ACHN (cell line): ENCODE measurements around the gene FAM76A.
"Not testable (repeated sequence)": the region's sequence is repeated elsewhere in the genome, so short reads cannot be mapped to it uniquely, and the experiment has no call there.

Experiments
- DNase-seq: peaks from one replicate; pipeline ENCODE4 v3.0.0-alpha.2; 2015
- in situ Hi-C: cut with HindIII; loops from 2 replicates; pipeline ENCODE4 v1.10.0; 2017; ENCODE audit warnings: low sequenced_read_pairs, low pct_ligation_motif_present, low pct_unique_long_range_greater_than_20kb

Gene FAM76A

GRCh38 chr1:27772932-27773825 lies 47.4 kb downstream of the FAM76A start, which contains the start of gene STX12:
Gene STX12 (plus strand): TSS chr1:27773219. CDS start chr1:27773308, 89 bp downstream.
- in situ Hi-C loops: no loop called here

GRCh38 chr1:27773826-27774445 lies 48.2 kb downstream of the FAM76A start:
- in situ Hi-C loops: no loop called here
- peak; percentile 12 for DNase-seq

More at GRCh38 chr1:27772932-27773825, 47.4 kb downstream of the FAM76A start, which contains the start of gene STX12:
- DNase-seq: peak; percentile 97

- in situ Hi-C loops: no loop called here
- DNase-seq: no peak
Measured at GRCh38 chr1:27774654-27775053, 48.9 kb downstream of the FAM76A start.

- DNase-seq, in situ Hi-C loops: not testable (repeated sequence)
Measured at GRCh38 chr1:27775336-27775735, 49.6 kb downstream of the FAM76A start.

GRCh38 chr1:27776276-27776675 lies 50.5 kb downstream of the FAM76A start:
- DNase-seq, in situ Hi-C loops: not testable (repeated sequence)

- no peak for DNase-seq
- in situ Hi-C loops: no loop called here
Measured at GRCh38 chr1:27778056-27778455, 52.3 kb downstream of the FAM76A start.

- in situ Hi-C loops: no loop called here
- no peak for DNase-seq
Measured at GRCh38 chr1:27779122-27779521, 53.4 kb downstream of the FAM76A start.

GRCh38 chr1:27782950-27783349 lies 57.2 kb downstream of the FAM76A start:
- in situ Hi-C loops: no loop called here
- no peak for DNase-seq

GRCh38 chr1:27784700-27785099 lies 58.9 kb downstream of the FAM76A start:
- no peak for DNase-seq
- in situ Hi-C loops: no loop called here

- no peak for DNase-seq
- in situ Hi-C loops: no loop called here
Measured at GRCh38 chr1:27785781-27786455, 60.2 kb downstream of the FAM76A start.

GRCh38 chr1:27787895-27788294 lies 62.1 kb downstream of the FAM76A start:
- no peak for DNase-seq
- in situ Hi-C loops: no loop called here

GRCh38 chr1:27789540-27790041 lies 63.8 kb downstream of the FAM76A start:
- no peak for DNase-seq
- in situ Hi-C loops: no loop called here

- DNase-seq, in situ Hi-C loops: not testable (repeated sequence)
Measured at GRCh38 chr1:27790270-27790669, 64.5 kb downstream of the FAM76A start.

- DNase-seq: no peak
- in situ Hi-C loops: no loop called here
Measured at GRCh38 chr1:27795601-27796000, 69.8 kb downstream of the FAM76A start.

- DNase-seq: no peak
- in situ Hi-C loops: no loop called here
Measured at GRCh38 chr1:27804791-27805190, 79.0 kb downstream of the FAM76A start.

GRCh38 chr1:27806758-27807157 lies 81.0 kb downstream of the FAM76A start:
- no peak for DNase-seq
- in situ Hi-C loops: no loop called here

- in situ Hi-C loops: no loop called here
- no peak for DNase-seq
Measured at GRCh38 chr1:27807385-27807784, 81.6 kb downstream of the FAM76A start.

- DNase-seq, in situ Hi-C loops: not testable (repeated sequence)
Measured at GRCh38 chr1:27808131-27808530, 82.4 kb downstream of the FAM76A start.

GRCh38 chr1:27809883-27810282 lies 84.1 kb downstream of the FAM76A start:
- in situ Hi-C loops: no loop called here
- DNase-seq: no peak
